ENCODE measurements around the gene NLRP10. TPM values are rescaled to one million over a fixed set of nuclear protein-coding genes. Genes with fewer than 3 reads are reported as not detected.

Gene NLRP10
- total RNA-seq, 4 donors from 2014 or later: not detected

GRCh38 chr11:8008212-8008611 lies 43.0 kb upstream of the NLRP10 start:
- TF ChIP-seq POLR2A (IDR thresholded peaks at IDR 0.05) (no peak), CTCF (IDR thresholded peaks at IDR 0.05) (no peak)
- no peaks in the 10 kb centered on the region for H3K27me3 ChIP-seq
- DNase-seq: no peak
- H3K9me3 ChIP-seq: no peaks in the 10 kb centered on the region
- no peaks in the 10 kb centered on the region for H3K36me3 ChIP-seq
- no peak overlapping the region for H3K4me3 ChIP-seq
- no peak overlapping the region for H3K27ac ChIP-seq
- H3K4me1 ChIP-seq: no peaks in the 10 kb centered on the region

- H3K27me3 ChIP-seq: no peaks in the 10 kb centered on the region
- no peaks in the 10 kb centered on the region for H3K36me3 ChIP-seq
- peak in 1 of 3 donors; percentile 78 for DNase-seq
- no peak overlapping the region for H3K4me3 ChIP-seq
- no peak overlapping the region for H3K27ac ChIP-seq
- TF ChIP-seq CTCF (IDR thresholded peaks at IDR 0.05) (peak in 5 of 6 experiments; percentile 26 to 92 (median 88)), POLR2A (IDR thresholded peaks at IDR 0.05) (no peak)
- no peaks in the 10 kb centered on the region for H3K9me3 ChIP-seq
- H3K4me1 ChIP-seq: no peaks in the 10 kb centered on the region
These were observed 41.2 kb upstream of the NLRP10 start for GRCh38 chr11:8006349-8006977.

GRCh38 chr11:8005556-8005955 lies 40.3 kb upstream of the NLRP10 start:
- no peak overlapping the region for H3K27ac ChIP-seq

GRCh38 chr11:8004008-8004407 lies 38.8 kb upstream of the NLRP10 start:
- Histone ChIP-seq H3K27me3 (no peaks in the 10 kb centered on the region), H3K4me3 (no peak overlapping the region), H3K4me1 (no peaks in the 10 kb centered on the region), H3K27ac (no peak overlapping the region), H3K36me3 (no peaks in the 10 kb centered on the region), H3K9me3 (no peaks in the 10 kb centered on the region)
- TF ChIP-seq CTCF (IDR thresholded peaks at IDR 0.05) (no peak), POLR2A (IDR thresholded peaks at IDR 0.05) (no peak)
- no peak for DNase-seq

More at GRCh38 chr11:8005556-8005955, 40.3 kb upstream of the NLRP10 start:
- Histone ChIP-seq H3K4me1 (no peaks in the 10 kb centered on the region), H3K4me3 (no peak overlapping the region), H3K36me3 (no peaks in the 10 kb centered on the region), H3K9me3 (no peaks in the 10 kb centered on the region), H3K27me3 (no peaks in the 10 kb centered on the region)
- DNase-seq: no peak
- no peak for TF ChIP-seq POLR2A (IDR thresholded peaks at IDR 0.05)
- TF ChIP-seq CTCF (IDR thresholded peaks at IDR 0.05): no peak

- DNase-seq: no peak
- no peaks in the 10 kb centered on the region for H3K27me3 ChIP-seq
- H3K36me3 ChIP-seq: peaks cover 0 to 3% (median 0%) of the 10 kb centered on the region in 3 donors
- no peaks in the 10 kb centered on the region for H3K9me3 ChIP-seq
- H3K4me3 ChIP-seq: no peak overlapping the region
- no peak overlapping the region for H3K27ac ChIP-seq
- TF ChIP-seq POLR2A (IDR thresholded peaks at IDR 0.05) (no peak), CTCF (IDR thresholded peaks at IDR 0.05) (no peak)
- H3K4me1 ChIP-seq: no peaks in the 10 kb centered on the region
These were observed 37.9 kb upstream of the NLRP10 start for GRCh38 chr11:8003187-8003586.
